Measurements from ENCODE around the gene PAFAH1B2. TPM values are rescaled to one million over a fixed set of nuclear protein-coding genes. Genes with fewer than 3 reads are reported as not detected.

Gene PAFAH1B2
- total and polyA plus RNA-seq, 2 of the 8 experiments (the other 6 are each of a cell fraction or from before 2014, with no cell fraction given): 38.2 to 161 TPM

DNA sequence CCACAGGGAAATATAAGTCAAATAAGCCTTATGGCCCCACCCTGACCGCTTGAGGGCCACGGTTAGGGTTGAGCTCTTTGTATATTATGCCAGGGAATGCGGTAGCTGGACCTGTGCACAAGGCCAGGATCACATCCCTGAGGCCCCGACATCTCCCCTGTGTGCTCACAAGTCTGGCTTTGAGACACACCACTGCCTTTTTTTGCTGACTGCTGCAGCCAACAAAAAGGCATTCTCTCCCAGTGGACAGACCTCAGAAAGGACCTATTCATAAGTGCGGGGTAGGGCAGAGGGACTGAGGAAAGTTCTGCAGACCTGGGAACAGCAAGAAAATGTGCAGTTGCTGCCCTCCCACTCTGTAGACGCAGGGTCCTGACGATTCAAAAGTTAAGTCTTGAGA, 31.0 kb downstream of the PAFAH1B2 start:
- FAIRE-seq (no peak), DNase-seq (ENCODE audit: low read depth in 1 of 2, low spot score in 2 of 2) (no peak)
- no peak overlapping the region for H2AK5ac ChIP-seq (ENCODE audit: low read depth, low read length)
- H2AFZ ChIP-seq (ENCODE audit: low read length): no peak overlapping the region
- H3K36me3 ChIP-seq (ENCODE audit: control insufficient read depth in 2 of 4, insufficient read depth in 4 of 4, low read length in 3 of 4): peaks cover 2 to 14% (median 7%) of the 10 kb centered on the region in 4 experiments; a peak in 3 of 8 replicates
- H4K5ac ChIP-seq (ENCODE audit: insufficient read length, low read depth, low read length): no peak overlapping the region
- no peak for TF ChIP-seq HDAC6 (IDR thresholded peaks at IDR 0.05; ENCODE audit: low read depth, low read length)
- peak; percentile 40; the same call in 1 of the 2 replicates for TF ChIP-seq POLR2AphosphoS5 (IDR thresholded peaks at IDR 0.05; ENCODE audit: low read depth, low read length)
- no peak for TF ChIP-seq PHF8 (conservative IDR thresholded peaks at IDR 0.05; ENCODE audit: low read depth, low read length)
- TF ChIP-seq POLR2A (IDR thresholded peaks at IDR 0.05; ENCODE audit: control extremely low read depth in 1 of 2, low read depth in 2 of 2, low read length in 2 of 2): peak in 1 of 2 experiments; percentile 43; a peak in 1 of 3 replicates
- TF ChIP-seq CBX8 (IDR thresholded peaks at IDR 0.05; ENCODE audit: borderline replicate concordance, low read depth, low read length): no peak
- TF ChIP-seq RAD21 (IDR thresholded peaks at IDR 0.05 in 1 of 2, conservative IDR thresholded peaks at IDR 0.05 in 1 of 2; ENCODE audit: low read depth in 2 of 2, low read length in 2 of 2): no peak
- ChIA-PET CTCF (ENCODE audit: partially characterized antibody) (interaction anchor here (1.3 to 13.4 kb wide), 3 partner anchors 10 to 49 kb away, joined by 3 to 359 read pairs (median 5); partner anchors contain the start of genes PCSK7 and RNF214), POLR2A (ENCODE audit: partially characterized antibody) (interaction anchor here (0.5 to 2.1 kb wide), 8 partner anchors 14 to 52 kb away, joined by 3 to 9 read pairs (median 4); partner anchors contain the start of gene PAFAH1B2)
- H3K4me1 ChIP-seq (replicated peaks in 1 of 4; ENCODE audit: control insufficient read depth in 3 of 4, insufficient read depth in 4 of 4, low read length in 3 of 4): peaks cover 2 to 12% (median 8%) of the 10 kb centered on the region in 4 experiments; a peak in 6 of 7 replicates
- H3K23me2 ChIP-seq (ENCODE audit: low read depth, low read length): peaks cover 11% of the 10 kb centered on the region
- H3K9me3 ChIP-seq (ENCODE audit: insufficient read depth in 2 of 2, low read depth in 1 of 2, low read length in 1 of 2): no peaks in the 10 kb centered on the region
- no peak overlapping the region for H2BK20ac ChIP-seq (ENCODE audit: low read length)
- H4K8ac ChIP-seq (ENCODE audit: extremely low read depth, insufficient read depth, low read length): no peak overlapping the region
- H3K4me3 ChIP-seq (ENCODE audit: extremely low read depth in 1 of 4, insufficient read depth in 2 of 4, low read depth in 3 of 4, low read length in 4 of 4): no peak overlapping the region
- H3K27me3 ChIP-seq (replicated peaks in 1 of 4; ENCODE audit: control insufficient read depth in 3 of 4, extremely low read depth in 1 of 4, insufficient read depth in 3 of 4, low read length in 3 of 4): no peaks in the 10 kb centered on the region
- H3K9ac ChIP-seq (replicated peaks in 1 of 4; ENCODE audit: extremely low read depth in 1 of 4, low read depth in 3 of 4, low read length in 3 of 4): no peak overlapping the region
- no peak overlapping the region for H2BK5ac ChIP-seq (ENCODE audit: low read depth, low read length)
- no peaks in the 10 kb centered on the region for H3K79me2 ChIP-seq (ENCODE audit: control insufficient read depth in 1 of 2, insufficient read depth in 2 of 2, low read length in 2 of 2)
- H3K79me1 ChIP-seq (ENCODE audit: low read depth, low read length): no peaks in the 10 kb centered on the region; the same call in 1 of the 2 replicates
- H4K91ac ChIP-seq (replicated peaks; ENCODE audit: insufficient read length, low read length): no peak overlapping the region
- no peak overlapping the region for H3K27ac ChIP-seq (ENCODE audit: low read depth, low read length)
- no peak overlapping the region for H3K56ac ChIP-seq (replicated peaks; ENCODE audit: insufficient read length, low read depth, low read length)
- no peak overlapping the region for H3K14ac ChIP-seq (ENCODE audit: insufficient read length)
- no peak overlapping the region for H2BK15ac ChIP-seq (ENCODE audit: low read length)
- WGBS, 2 experiments (ENCODE audit: extremely low coverage in 1 of 2, insufficient coverage in 1 of 2, insufficient read length in 1 of 2, insufficient replicate concordance in 2 of 2, low coverage in 1 of 2, low lambda C conversion rate in 2 of 2, missing lambda C conversion rate in 1 of 2): 79% methylated on average over 7 of the region's 7 CpGs; no CpG with 5 or more reads in 1 of the 2 experiments
- no peak overlapping the region for H2BK120ac ChIP-seq (replicated peaks; ENCODE audit: low read depth, low read length)
- H2BK12ac ChIP-seq (ENCODE audit: low read depth, low read length): no peak overlapping the region
- peaks cover 0 to 3% of the 10 kb centered on the region in 2 experiments for H4K20me1 ChIP-seq (replicated peaks in 1 of 2; ENCODE audit: control insufficient read depth in 1 of 2, insufficient read depth in 2 of 2, low read length in 2 of 2)
- no peak overlapping the region for H3K23ac ChIP-seq (ENCODE audit: insufficient read length)
- H3K18ac ChIP-seq (ENCODE audit: extremely low read depth, low read length): no peak overlapping the region
- no peak overlapping the region for H3K4ac ChIP-seq (replicated peaks; ENCODE audit: insufficient read length, low read depth, low read length)
- H3K4me2 ChIP-seq (ENCODE audit: insufficient read depth in 1 of 2, low read depth in 2 of 2, low read length in 2 of 2): no peak overlapping the region

Measured in H1 (cell line).